Kidney tubule cell (primary cell): ENCODE measurements around the gene RER1.
A peak's percentile ranks its signal among the peaks of the same experiment; 100 is the strongest.
"Not testable (repeated sequence)": the region's sequence is repeated elsewhere in the genome, so short reads cannot be mapped to it uniquely, and the experiment has no call there.

ENCODE experiments used
- DNase-seq: peaks from one replicate; pipeline ENCODE4 v3.0.0-alpha.2; 2018; ENCODE audit warnings: low spot score

Gene RER1

DNA sequence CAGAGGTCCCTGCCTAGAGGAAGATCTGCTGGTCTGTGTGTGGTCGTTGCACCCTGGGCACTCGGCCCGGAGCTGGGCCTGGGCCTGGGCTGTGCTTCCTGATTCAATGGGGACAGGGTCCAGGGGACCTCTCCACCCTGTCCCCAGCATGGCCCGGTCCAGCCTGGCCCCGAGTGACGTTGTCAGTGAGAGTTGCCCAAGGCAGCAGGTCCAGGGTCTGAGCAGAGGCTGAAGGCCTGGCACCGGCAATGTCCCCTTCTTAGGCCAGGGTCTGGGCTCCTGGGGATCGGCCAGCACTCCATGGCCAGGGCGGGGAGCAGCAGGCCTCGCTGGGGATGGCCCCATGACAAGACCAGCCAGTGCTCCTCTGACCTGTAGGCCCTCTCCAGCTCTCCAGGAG lies 36.3 kb downstream of the RER1 start:
- no peak for DNase-seq

DNA sequence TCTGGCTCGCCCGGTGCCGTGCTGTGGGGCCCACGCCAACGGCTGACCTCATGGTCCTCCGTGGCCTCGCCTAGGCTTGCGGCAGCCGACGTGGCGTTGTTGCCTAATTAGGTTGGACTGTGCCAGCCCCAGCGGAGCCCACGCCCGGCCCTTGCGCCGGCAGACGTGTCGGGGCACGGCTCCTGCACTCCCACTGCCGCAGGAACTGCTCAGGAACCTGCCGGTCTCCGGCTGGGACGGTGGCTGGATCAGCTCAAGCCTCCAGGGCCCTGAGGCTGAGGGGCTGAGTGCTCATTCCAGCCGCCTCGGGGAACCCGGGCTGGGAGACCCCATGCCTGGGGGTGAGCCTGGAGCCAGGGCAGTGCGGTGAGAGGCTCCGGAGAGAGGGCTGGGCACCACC lies 36.8 kb downstream of the RER1 start:
- no peak for DNase-seq

DNA sequence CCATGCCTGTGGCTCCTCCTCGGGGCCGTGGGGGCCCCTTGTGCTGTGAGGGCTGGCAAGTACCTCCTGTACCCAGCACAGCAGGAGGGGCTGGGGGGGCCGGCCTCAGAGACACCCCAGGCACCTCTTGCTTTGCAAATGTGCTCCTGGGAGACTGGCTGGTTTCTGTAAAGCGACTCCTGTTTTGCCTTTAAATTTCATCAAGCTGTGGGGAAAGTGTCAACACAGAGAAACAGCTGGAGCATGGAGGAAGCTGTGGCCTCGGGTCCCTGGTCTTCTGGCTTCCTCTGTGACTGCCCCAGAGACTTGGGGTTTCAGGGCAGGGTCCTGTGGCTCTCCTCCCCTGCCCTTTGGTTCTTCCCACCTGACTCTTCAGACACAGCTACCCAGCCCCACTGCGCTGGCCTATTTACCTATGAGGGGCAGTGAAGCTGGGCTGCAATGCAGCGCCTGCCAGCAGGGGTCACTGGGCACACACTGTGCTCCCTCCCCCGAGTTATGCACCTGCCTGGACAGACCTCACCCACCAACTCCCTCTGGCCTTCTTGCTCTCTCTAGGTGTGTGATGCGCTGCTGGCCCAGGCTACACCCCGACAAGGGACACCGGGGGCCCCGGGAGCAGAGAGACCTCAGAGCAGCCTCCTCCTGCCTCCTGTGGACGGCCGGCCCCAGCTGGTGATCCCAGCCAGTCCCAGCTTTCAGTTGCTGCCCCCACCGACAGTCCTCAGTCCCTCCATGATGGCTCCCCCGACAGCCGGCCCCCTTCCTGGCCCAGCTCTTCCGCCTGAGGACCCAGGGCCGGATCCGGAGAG lies 38.3 kb downstream of the RER1 start:
- no peak for DNase-seq

GRCh38 chr1:2430592-2430973 lies 38.9 kb downstream of the RER1 start:
- DNase-seq = no peak

DNA sequence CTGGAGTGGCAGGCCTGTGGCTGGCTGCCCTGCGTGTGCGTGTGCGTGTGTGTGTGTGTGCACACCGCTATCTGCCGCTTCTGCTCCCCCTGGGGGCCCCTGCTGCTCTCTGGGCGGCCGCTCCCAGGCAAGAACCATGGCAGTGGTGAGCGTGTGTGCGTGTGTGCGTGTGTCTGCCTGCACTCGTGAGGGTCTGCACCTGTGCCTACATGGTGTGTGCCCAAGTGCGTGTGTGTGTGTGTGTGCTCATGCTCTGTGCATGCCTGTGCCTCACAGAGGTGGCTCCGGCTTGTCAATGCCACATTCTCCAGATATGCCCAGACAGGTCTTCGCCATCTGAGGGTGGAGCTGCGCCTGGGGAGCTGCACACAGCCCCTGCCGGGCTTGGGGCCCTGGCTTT lies 39.5 kb downstream of the RER1 start:
- no peak for DNase-seq

GRCh38 chr1:2431518-2431917 lies 39.9 kb downstream of the RER1 start:
- DNase-seq = no peak

DNA sequence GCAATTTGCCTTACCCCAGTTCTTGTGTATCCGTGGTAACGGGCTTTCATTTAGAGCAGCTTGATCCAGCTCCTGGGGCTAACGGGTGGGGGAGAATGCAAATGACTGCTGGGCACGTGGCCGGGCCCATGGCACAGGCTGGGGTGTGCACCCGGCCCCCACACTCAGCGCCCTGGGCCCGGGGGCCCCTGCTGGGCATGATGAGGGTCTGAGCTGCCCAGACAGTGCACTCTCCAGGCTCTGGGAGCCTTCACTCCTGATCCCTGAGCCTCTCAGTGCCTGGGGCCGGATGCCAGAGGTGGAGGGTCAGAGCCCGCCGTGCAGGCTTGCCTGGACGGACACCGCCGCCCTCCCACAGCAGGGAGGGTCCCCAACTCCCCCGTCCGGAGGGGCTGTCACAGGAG lies 40.8 kb downstream of the RER1 start:
- DNase-seq = no peak

- no peak for DNase-seq
Measured at GRCh38 chr1:2433196-2433595, 41.6 kb downstream of the RER1 start.

DNA sequence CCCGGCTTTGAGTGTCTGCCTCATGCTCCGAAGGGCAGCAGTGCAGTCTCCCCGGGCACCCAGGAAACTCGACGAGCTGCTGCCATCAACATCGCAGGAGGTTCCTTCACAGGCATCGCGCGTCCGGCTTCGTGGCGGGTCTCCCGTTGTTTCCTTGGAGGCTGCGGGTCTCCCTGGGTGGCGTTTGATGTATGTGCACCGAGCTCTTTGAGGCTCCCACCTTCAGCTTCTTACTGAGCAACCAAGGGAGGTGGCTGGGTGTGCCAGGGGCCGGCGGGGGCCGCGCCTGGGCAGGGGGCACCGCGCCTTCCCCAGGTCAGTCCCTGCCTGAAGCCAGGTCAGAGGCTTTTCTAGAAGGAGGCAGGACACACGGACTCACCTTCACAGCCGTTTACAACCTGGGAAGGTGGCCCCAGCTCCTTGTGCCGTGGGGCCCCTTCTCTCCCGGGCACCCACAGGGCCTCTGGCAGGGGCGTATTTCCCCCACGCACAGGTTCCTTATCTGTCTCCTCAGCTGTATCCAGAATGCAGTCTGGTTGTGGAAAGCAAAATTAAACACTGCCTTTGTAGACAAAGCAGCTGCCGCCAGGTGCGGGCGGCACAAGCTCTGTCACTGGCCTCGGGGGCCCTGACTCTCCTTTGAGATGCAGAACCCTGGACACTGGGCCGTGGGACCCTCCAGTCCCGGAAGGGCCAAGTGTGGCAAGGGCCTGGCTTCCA lies 42.5 kb downstream of the RER1 start:
- DNase-seq = no peak

GRCh38 chr1:2435091-2435490 lies 43.5 kb downstream of the RER1 start:
- DNase-seq = no peak

DNA sequence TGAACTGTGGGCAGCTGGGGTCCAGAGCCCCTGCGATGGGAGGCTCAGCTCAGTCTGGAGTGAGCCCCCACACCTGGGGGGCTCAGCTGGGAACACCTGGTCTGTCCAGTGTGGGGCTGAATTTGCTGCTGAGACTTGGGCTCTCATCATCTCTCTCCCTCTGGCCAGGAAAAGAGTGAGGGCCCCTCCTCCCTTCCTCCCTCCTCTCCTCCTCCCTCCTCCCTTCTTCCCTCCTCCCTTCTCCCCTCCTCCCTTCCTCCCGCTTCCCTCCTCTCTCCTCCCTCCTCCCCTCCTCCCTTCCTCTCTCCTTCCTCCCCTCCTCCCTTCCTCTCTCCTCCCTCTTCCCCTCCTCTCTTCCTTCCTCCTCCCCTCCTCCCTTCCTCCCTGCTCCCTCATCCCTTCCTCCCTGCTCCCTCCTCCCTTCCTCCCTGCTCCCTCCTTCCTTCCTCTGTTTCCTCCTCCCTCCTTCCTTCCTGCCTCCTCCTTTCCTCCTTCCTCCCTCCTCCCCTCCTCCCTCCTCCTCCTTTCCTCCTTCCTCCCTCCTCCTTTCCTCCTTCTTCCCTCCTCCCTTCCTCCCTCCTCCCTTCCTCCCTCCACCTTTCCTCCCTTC lies 44.2 kb downstream of the RER1 start:
- no peak for DNase-seq

DNA sequence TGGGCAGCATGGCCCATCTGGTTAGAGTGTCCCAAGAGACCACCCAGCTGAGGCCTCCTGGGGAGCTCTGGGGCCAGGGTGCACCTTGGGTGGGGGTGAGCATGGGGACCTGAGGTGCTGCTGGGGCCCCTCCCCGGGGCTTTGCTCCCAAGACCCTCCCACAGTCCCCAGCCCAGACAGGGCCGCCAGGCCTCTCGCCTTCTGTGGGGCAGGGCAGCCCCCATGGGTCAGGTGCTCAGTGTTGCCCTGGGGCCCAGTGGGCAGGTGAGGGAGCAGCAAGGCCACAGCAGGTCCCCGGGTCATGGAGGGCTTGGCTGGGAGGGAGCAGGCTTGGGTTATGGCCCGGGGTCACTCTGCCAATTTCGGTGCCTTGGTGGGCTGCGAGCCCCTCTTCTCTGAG lies 45.2 kb downstream of the RER1 start:
- DNase-seq = no peak

GRCh38 chr1:2437617-2438016 lies 46.0 kb downstream of the RER1 start:
- DNase-seq = no peak

GRCh38 chr1:2438038-2438437 lies 46.4 kb downstream of the RER1 start:
- no peak for DNase-seq

GRCh38 chr1:2438641-2439040 lies 47.0 kb downstream of the RER1 start:
- DNase-seq = no peak

GRCh38 chr1:2439369-2439768 lies 47.7 kb downstream of the RER1 start:
- DNase-seq = no peak

DNA sequence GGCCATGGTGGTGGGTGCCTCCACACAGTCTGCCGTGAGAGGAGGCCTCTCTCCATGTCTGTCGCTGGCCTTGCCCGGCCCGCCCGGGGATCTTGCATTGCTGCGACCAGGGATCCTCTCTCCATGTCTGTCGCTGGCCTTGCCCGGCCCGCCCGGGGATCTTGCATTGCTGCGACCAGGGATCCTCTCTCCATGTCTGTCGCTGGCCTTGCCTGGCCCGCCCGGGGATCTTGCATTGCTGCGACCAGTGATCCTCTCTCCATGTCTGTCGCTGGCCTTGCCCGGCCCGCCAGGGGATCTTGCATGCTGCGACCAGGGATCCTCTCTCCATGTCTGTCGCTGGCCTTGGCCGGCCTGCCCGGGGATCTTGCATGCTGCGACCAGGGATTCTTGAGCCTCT lies 48.7 kb downstream of the RER1 start:
- DNase-seq = not testable (repeated sequence)

DNA sequence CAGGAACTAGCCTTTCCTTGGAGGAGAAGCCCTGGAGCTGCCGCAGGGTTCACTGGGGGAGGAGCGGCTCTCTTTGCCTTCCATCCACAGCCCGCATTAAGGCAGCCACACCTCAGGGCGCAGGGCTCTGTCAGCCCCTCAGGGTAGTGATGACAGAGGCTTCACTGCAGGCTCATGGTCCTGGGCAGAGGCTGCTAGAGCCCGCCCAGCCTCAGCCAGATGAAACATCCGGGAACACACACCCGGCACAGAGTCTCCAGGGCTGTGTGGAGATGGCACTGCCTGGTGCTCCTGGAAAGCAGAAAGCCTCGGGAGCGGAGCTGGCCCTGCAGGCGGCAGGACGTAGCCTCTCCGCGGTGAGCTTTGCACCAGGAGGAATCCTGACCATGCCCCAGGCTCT lies 50.1 kb downstream of the RER1 start:
- no peak for DNase-seq

GRCh38 chr1:2442661-2443060 lies 51.0 kb downstream of the RER1 start:
- DNase-seq = no peak

GRCh38 chr1:2443277-2444137 lies 51.9 kb downstream of the RER1 start:
- DNase-seq = peak; percentile 8

DNA sequence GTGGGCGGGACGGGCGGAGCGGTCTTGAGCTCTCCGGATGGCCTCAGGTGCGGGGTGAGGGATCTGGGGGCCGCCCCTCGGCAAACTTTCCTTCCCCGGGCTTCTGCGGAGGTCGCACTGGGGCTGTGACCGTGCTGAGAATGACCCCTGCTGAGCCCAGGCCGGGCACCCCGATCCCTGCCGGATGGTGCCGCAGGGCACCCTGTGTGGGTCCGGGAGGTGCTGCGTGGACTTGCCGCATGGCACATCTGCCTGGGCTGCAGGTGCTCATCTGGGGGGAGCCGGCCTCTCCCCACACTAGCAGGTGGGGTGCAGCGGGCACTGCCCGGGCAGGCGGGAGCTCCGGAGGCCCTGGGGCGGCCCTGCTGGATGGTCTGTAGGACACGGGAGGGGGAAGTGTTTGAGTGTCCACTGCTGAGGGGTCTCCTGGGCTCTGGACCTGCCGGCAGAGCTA lies 52.5 kb downstream of the RER1 start:
- no peak for DNase-seq

DNA sequence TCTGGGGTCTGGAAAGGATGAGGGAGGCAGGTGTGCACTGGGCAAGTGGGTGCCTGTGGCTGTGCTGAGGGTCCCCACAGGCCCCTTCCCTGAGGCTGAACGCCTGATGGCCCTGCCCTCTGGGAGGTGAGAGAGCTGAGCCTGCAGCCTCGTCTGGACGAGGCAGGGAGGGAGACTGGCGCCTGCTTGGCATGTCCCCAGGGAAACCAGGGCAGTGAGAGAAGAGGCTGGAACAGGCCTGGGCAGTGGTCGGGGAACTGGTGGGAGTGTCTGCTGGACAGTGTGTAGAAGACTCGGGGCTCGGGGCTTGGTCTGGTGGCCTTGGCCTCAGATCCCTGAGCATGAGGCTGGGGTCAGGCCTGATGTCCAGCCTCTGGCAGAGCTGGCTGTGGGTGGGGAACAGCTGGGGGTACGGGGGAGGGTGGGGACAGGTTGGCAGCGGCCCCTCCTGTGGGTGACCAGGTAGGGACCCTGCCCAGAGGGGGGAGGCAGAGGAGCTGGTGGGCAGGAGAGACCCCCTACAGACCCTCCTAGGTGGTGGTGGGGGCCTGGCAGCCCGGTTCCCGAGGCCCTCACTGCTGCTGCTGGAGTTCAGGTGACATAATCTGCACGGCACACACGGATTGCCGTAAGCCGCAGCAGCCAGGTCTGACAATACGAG lies 53.7 kb downstream of the RER1 start:
- DNase-seq = no peak
